ENCODE measurements around the gene TIMM21. TPM values are rescaled to one million over a fixed set of nuclear protein-coding genes. Genes with fewer than 3 reads are reported as not detected.

Gene TIMM21
- polyA plus RNA-seq, 1 donor from 2014 or later, result 59.2 TPM

- no peaks in the 10 kb centered on the region for H3K27me3 ChIP-seq (ENCODE audit: insufficient read depth, low read depth, low read length)
- H3K4me2 ChIP-seq (ENCODE audit: low read length), result no peak overlapping the region
- H3K4me3 ChIP-seq (ENCODE audit: low read length), result no peak overlapping the region
- H3K36me3 ChIP-seq (ENCODE audit: insufficient read depth, low read length), result no peaks in the 10 kb centered on the region
- no peak overlapping the region for H2AFZ ChIP-seq (ENCODE audit: low read depth, low read length)
- no peak overlapping the region for H3K27ac ChIP-seq (ENCODE audit: low read length)
- no peaks in the 10 kb centered on the region for H3K9me2 ChIP-seq (ENCODE audit: insufficient read depth, low read length)
- H4K20me1 ChIP-seq (ENCODE audit: insufficient read depth), result no peaks in the 10 kb centered on the region
- no peak overlapping the region for H3K9ac ChIP-seq (ENCODE audit: low read length)
- no peaks in the 10 kb centered on the region for H3F3A ChIP-seq (ENCODE audit: insufficient read depth, low read length, poor library complexity, severe bottlenecking)
- H3K9me3 ChIP-seq (ENCODE audit: low read length), result no peaks in the 10 kb centered on the region
- no peaks in the 10 kb centered on the region for H3K79me2 ChIP-seq (replicated peaks; ENCODE audit: insufficient read depth, low read length)
- TF ChIP-seq EZH2 (IDR thresholded peaks at IDR 0.05; ENCODE audit: borderline replicate concordance, insufficient read depth, low read length, poor library complexity, severe bottlenecking) (no peak), MXI1 (conservative IDR thresholded peaks at IDR 0.05; ENCODE audit: poor library complexity, severe bottlenecking) (no peak), RAD21 (conservative IDR thresholded peaks at IDR 0.05) (no peak), EP300 (conservative IDR thresholded peaks at IDR 0.05; ENCODE audit: poor library complexity, severe bottlenecking) (no peak), POLR2AphosphoS5 (IDR thresholded peaks at IDR 0.05) (no peak), TAF1 (IDR thresholded peaks at IDR 0.05; ENCODE audit: low read depth) (no peak), SMC3 (conservative IDR thresholded peaks at IDR 0.05; ENCODE audit: poor library complexity) (no peak)
- TF ChIP-seq, protein P1, sequence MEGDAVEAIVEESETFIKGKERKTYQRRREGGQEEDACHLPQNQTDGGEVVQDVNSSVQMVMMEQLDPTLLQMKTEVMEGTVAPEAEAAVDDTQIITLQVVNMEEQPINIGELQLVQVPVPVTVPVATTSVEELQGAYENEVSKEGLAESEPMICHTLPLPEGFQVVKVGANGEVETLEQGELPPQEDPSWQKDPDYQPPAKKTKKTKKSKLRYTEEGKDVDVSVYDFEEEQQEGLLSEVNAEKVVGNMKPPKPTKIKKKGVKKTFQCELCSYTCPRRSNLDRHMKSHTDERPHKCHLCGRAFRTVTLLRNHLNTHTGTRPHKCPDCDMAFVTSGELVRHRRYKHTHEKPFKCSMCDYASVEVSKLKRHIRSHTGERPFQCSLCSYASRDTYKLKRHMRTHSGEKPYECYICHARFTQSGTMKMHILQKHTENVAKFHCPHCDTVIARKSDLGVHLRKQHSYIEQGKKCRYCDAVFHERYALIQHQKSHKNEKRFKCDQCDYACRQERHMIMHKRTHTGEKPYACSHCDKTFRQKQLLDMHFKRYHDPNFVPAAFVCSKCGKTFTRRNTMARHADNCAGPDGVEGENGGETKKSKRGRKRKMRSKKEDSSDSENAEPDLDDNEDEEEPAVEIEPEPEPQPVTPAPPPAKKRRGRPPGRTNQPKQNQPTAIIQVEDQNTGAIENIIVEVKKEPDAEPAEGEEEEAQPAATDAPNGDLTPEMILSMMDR (IDR thresholded peaks at IDR 0.05; ENCODE audit: poor library complexity, severe bottlenecking), result no peak
- TF ChIP-seq, protein P2, sequence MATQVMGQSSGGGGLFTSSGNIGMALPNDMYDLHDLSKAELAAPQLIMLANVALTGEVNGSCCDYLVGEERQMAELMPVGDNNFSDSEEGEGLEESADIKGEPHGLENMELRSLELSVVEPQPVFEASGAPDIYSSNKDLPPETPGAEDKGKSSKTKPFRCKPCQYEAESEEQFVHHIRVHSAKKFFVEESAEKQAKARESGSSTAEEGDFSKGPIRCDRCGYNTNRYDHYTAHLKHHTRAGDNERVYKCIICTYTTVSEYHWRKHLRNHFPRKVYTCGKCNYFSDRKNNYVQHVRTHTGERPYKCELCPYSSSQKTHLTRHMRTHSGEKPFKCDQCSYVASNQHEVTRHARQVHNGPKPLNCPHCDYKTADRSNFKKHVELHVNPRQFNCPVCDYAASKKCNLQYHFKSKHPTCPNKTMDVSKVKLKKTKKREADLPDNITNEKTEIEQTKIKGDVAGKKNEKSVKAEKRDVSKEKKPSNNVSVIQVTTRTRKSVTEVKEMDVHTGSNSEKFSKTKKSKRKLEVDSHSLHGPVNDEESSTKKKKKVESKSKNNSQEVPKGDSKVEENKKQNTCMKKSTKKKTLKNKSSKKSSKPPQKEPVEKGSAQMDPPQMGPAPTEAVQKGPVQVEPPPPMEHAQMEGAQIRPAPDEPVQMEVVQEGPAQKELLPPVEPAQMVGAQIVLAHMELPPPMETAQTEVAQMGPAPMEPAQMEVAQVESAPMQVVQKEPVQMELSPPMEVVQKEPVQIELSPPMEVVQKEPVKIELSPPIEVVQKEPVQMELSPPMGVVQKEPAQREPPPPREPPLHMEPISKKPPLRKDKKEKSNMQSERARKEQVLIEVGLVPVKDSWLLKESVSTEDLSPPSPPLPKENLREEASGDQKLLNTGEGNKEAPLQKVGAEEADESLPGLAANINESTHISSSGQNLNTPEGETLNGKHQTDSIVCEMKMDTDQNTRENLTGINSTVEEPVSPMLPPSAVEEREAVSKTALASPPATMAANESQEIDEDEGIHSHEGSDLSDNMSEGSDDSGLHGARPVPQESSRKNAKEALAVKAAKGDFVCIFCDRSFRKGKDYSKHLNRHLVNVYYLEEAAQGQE (IDR thresholded peaks at IDR 0.05; ENCODE audit: borderline replicate concordance), result no peak
Observed at GRCh38 chr18:74175658-74176057, 27.3 kb downstream of the TIMM21 start.

DNA sequence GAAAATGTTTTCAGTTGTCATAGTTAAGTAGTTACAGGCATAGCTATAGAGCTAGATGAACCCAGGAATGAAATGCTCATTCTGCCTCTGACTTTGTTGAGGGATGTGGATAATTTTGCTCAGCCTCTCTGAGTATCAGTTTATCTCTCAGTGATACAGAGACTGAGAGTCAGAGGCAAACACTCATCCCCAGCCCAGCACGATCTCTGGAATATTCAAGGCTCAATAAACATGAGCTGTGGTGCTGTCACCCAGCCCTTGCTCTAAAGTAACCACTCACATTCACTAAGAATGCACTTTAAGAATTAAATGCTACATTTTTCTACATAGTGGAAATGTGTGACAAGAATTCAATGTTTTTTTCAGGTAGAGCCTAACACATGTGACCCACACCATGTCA is 30.6 kb downstream of the TIMM21 start:
- no peaks in the 10 kb centered on the region for H3K36me3 ChIP-seq (ENCODE audit: insufficient read depth, low read length)
- no peak overlapping the region for H3K27ac ChIP-seq (ENCODE audit: low read length)
- no peak overlapping the region for H3K4me2 ChIP-seq (ENCODE audit: low read length)
- no peak overlapping the region for H2AFZ ChIP-seq (ENCODE audit: low read depth, low read length)
- no peak overlapping the region for H3K4me3 ChIP-seq (ENCODE audit: low read length)
- TF ChIP-seq, protein P2 (IDR thresholded peaks at IDR 0.05; ENCODE audit: borderline replicate concordance), result no peak
- TF ChIP-seq TAF1 (IDR thresholded peaks at IDR 0.05; ENCODE audit: low read depth), result no peak
- TF ChIP-seq SMC3 (conservative IDR thresholded peaks at IDR 0.05; ENCODE audit: poor library complexity), result no peak
- no peak for TF ChIP-seq POLR2AphosphoS5 (IDR thresholded peaks at IDR 0.05)
- TF ChIP-seq, protein P1 (IDR thresholded peaks at IDR 0.05; ENCODE audit: poor library complexity, severe bottlenecking), result no peak
- TF ChIP-seq MXI1 (conservative IDR thresholded peaks at IDR 0.05; ENCODE audit: poor library complexity, severe bottlenecking), result no peak
- H3K9ac ChIP-seq (ENCODE audit: low read length), result no peak overlapping the region
- H3K27me3 ChIP-seq (ENCODE audit: insufficient read depth, low read depth, low read length), result no peaks in the 10 kb centered on the region
- no peaks in the 10 kb centered on the region for H3F3A ChIP-seq (ENCODE audit: insufficient read depth, low read length, poor library complexity, severe bottlenecking)
- no peaks in the 10 kb centered on the region for H3K79me2 ChIP-seq (replicated peaks; ENCODE audit: insufficient read depth, low read length)
- H3K9me3 ChIP-seq (ENCODE audit: low read length), result no peaks in the 10 kb centered on the region
- H3K9me2 ChIP-seq (ENCODE audit: insufficient read depth, low read length), result no peaks in the 10 kb centered on the region
- H4K20me1 ChIP-seq (ENCODE audit: insufficient read depth), result no peaks in the 10 kb centered on the region

Data from neural cell (in vitro differentiated cells).